GM12878 (cell line): ENCODE data around the gene C1orf87. TPM values are rescaled to one million over a fixed set of nuclear protein-coding genes. Genes with fewer than 3 reads are reported as not detected.

Experiments used
- ATAC-seq: fragments of 200-7000 bp; cut with Tn5 transposase; 3 replicates; pipeline ENCODE4 v1.9.1; 2020; ENCODE audit warnings: mild to moderate bottlenecking, moderate library complexity
- BruUV-seq: library from RNA; stranded (reverse); fragments of 400-500 nt; replicated peaks from 2 replicates; lab custom pipeline; 2021; lab: Mats Ljungman, UMichigan
- CTCF ChIA-PET: fragments of 300-600 bp; sonication (Branson Sonifier 250); formaldehyde crosslinking; extraction: SDS; loops from one replicate; lab custom pipeline; 2021; ENCODE audit warnings: inconsistent platforms; lab: Yijun Ruan, JAX
- POLR2A ChIA-PET: fragments of 350-600 bp; formaldehyde crosslinking; extraction: SDS; loops from one replicate; lab custom pipeline; 2021; ENCODE audit warnings: inconsistent platforms; lab: Charles Lee
- RAD21 ChIA-PET: fragments of 300-600 bp; sonication (Branson Sonifier 250); formaldehyde crosslinking; loops from one replicate; lab custom pipeline; 2023; ENCODE audit warnings: antibody characterized with exemption; ENCODE audit not compliant: unreplicated experiment; lab: Charles Lee
- SMC1A ChIA-PET: fragments of 300-600 bp; sonication (Branson Sonifier 250); formaldehyde crosslinking; loops from one replicate; lab custom pipeline; 2023; ENCODE audit not compliant: unreplicated experiment, uncharacterized antibody; lab: Charles Lee
- DNase-seq: peaks from one replicate; pipeline ENCODE4 v3.0.0-alpha.2; 2011; ENCODE audit warnings: low read depth, low spot score
- FAIRE-seq: peaks from 3 replicates; lab custom pipeline; 2011; peaks lifted over from hg19 to GRCh38; lab: Jason Lieb, UNC
- H2AFZ ChIP-seq: 2 replicates; pipeline ENCODE4 v1.6.0; 2011; ENCODE audit warnings: low read depth, low read length, control low read depth; ENCODE audit not compliant: control insufficient read depth
- H3K27ac ChIP-seq: 2 replicates; pipeline ENCODE4 v1.5.1; 2011; ENCODE audit warnings: control low read depth; ENCODE audit not compliant: control insufficient read depth, insufficient read depth
- H3K27me3 ChIP-seq, 2 experiments: replicated peaks in 1 of 2; 2 replicates each; pipeline versions ENCODE4 v1.6.0 to v1.6.1; 2011; ENCODE audit warnings: low read length in 1 of 2; ENCODE audit not compliant: control insufficient read depth in 2 of 2, insufficient read depth in 2 of 2
- H3K36me3 ChIP-seq, 2 experiments: 2 replicates each; pipeline ENCODE4 v1.5.1; 2011; ENCODE audit warnings: low read length in 1 of 2; ENCODE audit not compliant: control insufficient read depth in 2 of 2, insufficient read depth in 2 of 2
- H3K4me1 ChIP-seq: 2 replicates; pipeline ENCODE4 v1.6.1; 2011; ENCODE audit warnings: mild to moderate bottlenecking, low read length, moderate library complexity, mixed read lengths; ENCODE audit not compliant: control insufficient read depth, insufficient read depth
- H3K4me2 ChIP-seq: 2 replicates; pipeline ENCODE4 v1.6.0; 2011; ENCODE audit warnings: control low read depth; ENCODE audit not compliant: control insufficient read depth, insufficient read depth
- H3K4me3 ChIP-seq: fragments of 200-600 bp; sonication (generic); 2 replicates; pipeline ENCODE4 v1.5.1; 2016
- H3K79me2 ChIP-seq: 2 replicates; pipeline ENCODE4 v1.6.0; 2011; ENCODE audit warnings: low read length; ENCODE audit not compliant: control insufficient read depth, insufficient read depth
- H3K9ac ChIP-seq: 2 replicates; pipeline ENCODE4 v1.8.0; 2011; ENCODE audit warnings: low read length, control low read depth, mixed read lengths; ENCODE audit not compliant: control insufficient read depth, insufficient read depth
- H3K9me3 ChIP-seq: replicated peaks from 3 replicates; pipeline ENCODE4 v1.5.1; 2011; ENCODE audit warnings: mild to moderate bottlenecking, low read length; ENCODE audit not compliant: control insufficient read depth, insufficient read depth
- H4K20me1 ChIP-seq: 2 replicates; pipeline ENCODE4 v1.6.0; 2011; ENCODE audit not compliant: control insufficient read depth, insufficient read depth
- CBX3 ChIP-seq: fragments of 200-600 bp; sonication (generic); IDR thresholded peaks from 2 replicates; pipeline ENCODE4 v1.6.1; 2016; ENCODE audit warnings: low read depth, borderline replicate concordance
- MTA2 ChIP-seq: fragments of 450-650 bp; IDR thresholded peaks from 2 replicates; pipeline ENCODE4 v1.6.1; 2016; ENCODE audit warnings: low read depth, mild to moderate bottlenecking, moderate library complexity
- NFXL1 ChIP-seq: fragments of 450-650 bp; IDR thresholded peaks from 2 replicates; pipeline ENCODE4 v1.6.1; 2017; ENCODE audit warnings: antibody characterized with exemption, mild to moderate bottlenecking, borderline replicate concordance
- PML ChIP-seq: IDR thresholded peaks from 2 replicates; pipeline ENCODE4 v1.6.1; 2012; ENCODE audit warnings: low read length, inconsistent platforms
- POU2F2 ChIP-seq: IDR thresholded peaks from 3 replicates; pipeline ENCODE4 v1.6.1; 2011; ENCODE audit warnings: low read depth, mild to moderate bottlenecking, low read length, borderline replicate concordance
- RAD51 ChIP-seq: fragments of 450-650 bp; IDR thresholded peaks from 2 replicates; pipeline ENCODE4 v1.6.1; 2016; ENCODE audit warnings: moderate library complexity, mild to moderate bottlenecking, inconsistent platforms
- RBBP5 ChIP-seq: fragments of 200-600 bp; sonication (generic); conservative IDR thresholded peaks from 2 replicates; pipeline ENCODE4 v1.6.1; 2016
- RELB ChIP-seq: fragments of 450-650 bp; IDR thresholded peaks from 2 replicates; pipeline ENCODE4 v1.6.1; 2017; ENCODE audit warnings: low read depth, mild to moderate bottlenecking, moderate library complexity
- ZBTB4 ChIP-seq: fragments of 450-650 bp; formaldehyde crosslinking; IDR thresholded peaks from 2 replicates; pipeline ENCODE4 v1.4.0; 2022; ENCODE audit warnings: mild to moderate bottlenecking, moderate library complexity
- ZNF622 ChIP-seq: fragments of 450-650 bp; IDR thresholded peaks from 2 replicates; pipeline ENCODE4 v1.6.1; 2017; ENCODE audit warnings: mild to moderate bottlenecking, inconsistent platforms
- WGBS: methylation state at CpG from one replicate; pipeline ENCODE4 v1.1.6; 2016; ENCODE audit warnings: low lambda C conversion rate; ENCODE audit not compliant: insufficient replicate concordance, insufficient coverage; ENCODE audit errors: missing lambda C conversion rate; 5-methylcytosine and 5-hydroxymethylcytosine counted together
- in situ Hi-C: fragments of 300-500 bp; cut with MboI; formaldehyde crosslinking; loops from 9 replicates; pipeline ENCODE4 v1.14.3; 2018; ENCODE audit warnings: mixed read lengths
- intact Hi-C: fragments of 100-400 bp; cut with micrococcal nuclease; formaldehyde crosslinking; loops from one replicate; pipeline ENCODE4 v1.14.2; 2022; ENCODE audit not compliant: unreplicated experiment
- polyA plus RNA-seq, 11 experiments: library from polyadenylated mRNA; depleted of rRNA in 4 of 11; unstranded in 6 of 11; stranded (reverse) in 5 of 11; fragments of >200 nt; fragmentation: Nextera tagmentation in 4 of 11; fragmentation: Illumina TruSeq in 1 of 11; extraction: Ambion mirVana in 4 of 11; extraction: Trizol in 1 of 11; gene quantifications; 1 replicate in 1 of 11; 2 replicates in 10 of 11; pipeline versions ENCODE4 v1.2.1 to v1.2.3, GENCODE V29; 2011 to 2016; ENCODE audit warnings: inconsistent platforms in 2 of 11, missing spikeins in 2 of 11, low read depth in 1 of 11
- total RNA-seq, 4 experiments: library from RNA; depleted of rRNA in 3 of 4; stranded (reverse); fragments of >200 nt in 3 of 4; fragmentation: Illumina TruSeq in 1 of 4; extraction: Trizol in 1 of 4; gene quantifications; 2 replicates each; pipeline versions ENCODE4 v1.2.1 to v1.2.3, GENCODE V29; 2013 to 2021
- TF ChIP-seq, protein P1 (sequence below): IDR thresholded peaks from 2 replicates; pipeline ENCODE4 v1.6.1; 2012; ENCODE audit warnings: low read length, inconsistent platforms
- TF ChIP-seq, protein P2 (sequence below): IDR thresholded peaks from 2 replicates; pipeline ENCODE4 v1.6.1; 2011; ENCODE audit warnings: mild to moderate bottlenecking, low read depth, low read length, moderate library complexity; ENCODE audit not compliant: insufficient replicate concordance
- TF ChIP-seq, protein P3 (sequence below): IDR thresholded peaks from 2 replicates; pipeline ENCODE4 v1.6.1; 2011; ENCODE audit warnings: low read depth, mild to moderate bottlenecking, low read length, moderate library complexity, borderline replicate concordance; ENCODE audit errors: extremely low read depth

The C1orf87 gene
- total and polyA plus RNA-seq, 10 of the 15 experiments (the other 5 are each of a cell fraction or from before 2014, with no cell fraction given) = not detected

DNA sequence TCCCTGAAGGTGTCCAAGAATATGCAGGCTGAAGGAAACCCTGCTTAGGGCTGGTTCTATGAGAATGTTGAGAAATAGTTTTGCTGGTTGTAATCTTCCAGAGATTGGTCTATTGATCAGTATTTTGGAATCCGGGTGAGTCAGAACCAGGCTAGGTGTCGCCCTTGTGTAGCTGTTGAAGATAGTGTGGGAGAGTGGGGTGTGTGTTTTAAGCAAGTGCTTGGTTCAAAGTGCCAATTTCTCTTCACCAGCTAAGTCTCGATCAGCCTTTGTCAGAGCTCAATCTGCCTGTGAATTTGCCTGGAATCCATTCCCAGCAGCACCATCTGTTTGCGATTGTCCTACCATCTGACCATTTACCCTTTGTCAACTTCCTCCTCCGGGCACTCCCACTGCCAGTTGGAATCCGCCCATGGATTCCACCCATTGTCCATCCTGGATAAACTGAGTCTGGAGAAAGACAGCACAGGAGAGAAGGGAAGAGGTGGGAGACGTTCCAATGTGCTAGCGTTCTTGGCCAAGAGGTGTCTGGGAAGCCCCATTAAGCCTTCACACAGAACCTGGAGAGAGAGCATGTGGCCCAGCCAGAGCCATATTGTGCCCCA lies 87.6 kb downstream of the C1orf87 start:
- H3K27ac ChIP-seq = no peak overlapping the region
- WGBS = 37% methylated on average over 8 of the region's 8 CpGs
- H4K20me1 ChIP-seq = no peaks in the 10 kb centered on the region
- ATAC-seq (no peak), FAIRE-seq (no peak), DNase-seq (no peak)
- POLR2A ChIA-PET = no interaction called here
- intact Hi-C loops (no loop called here), in situ Hi-C loops (no loop called here)
- no peaks in the 10 kb centered on the region for H3K4me1 ChIP-seq
- H3K4me2 ChIP-seq = no peak overlapping the region
- RAD21 ChIA-PET = no interaction called here
- no peak overlapping the region for H3K4me3 ChIP-seq
- no peak overlapping the region for H3K9ac ChIP-seq
- H3K27me3 ChIP-seq = no peaks in the 10 kb centered on the region; a peak in 2 of 4 replicates
- H3K79me2 ChIP-seq = no peaks in the 10 kb centered on the region
- SMC1A ChIA-PET = interaction anchor here (1.5 kb wide), 1 partner anchor 9 kb away, joined by 3 read pairs; no protein-coding TSS in a partner anchor
- no peak for TF ChIP-seq RAD51
- no peak for TF ChIP-seq ZBTB4
- TF ChIP-seq, protein P1, sequence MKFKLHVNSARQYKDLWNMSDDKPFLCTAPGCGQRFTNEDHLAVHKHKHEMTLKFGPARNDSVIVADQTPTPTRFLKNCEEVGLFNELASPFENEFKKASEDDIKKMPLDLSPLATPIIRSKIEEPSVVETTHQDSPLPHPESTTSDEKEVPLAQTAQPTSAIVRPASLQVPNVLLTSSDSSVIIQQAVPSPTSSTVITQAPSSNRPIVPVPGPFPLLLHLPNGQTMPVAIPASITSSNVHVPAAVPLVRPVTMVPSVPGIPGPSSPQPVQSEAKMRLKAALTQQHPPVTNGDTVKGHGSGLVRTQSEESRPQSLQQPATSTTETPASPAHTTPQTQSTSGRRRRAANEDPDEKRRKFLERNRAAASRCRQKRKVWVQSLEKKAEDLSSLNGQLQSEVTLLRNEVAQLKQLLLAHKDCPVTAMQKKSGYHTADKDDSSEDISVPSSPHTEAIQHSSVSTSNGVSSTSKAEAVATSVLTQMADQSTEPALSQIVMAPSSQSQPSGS = no peak
- TF ChIP-seq, protein P2, sequence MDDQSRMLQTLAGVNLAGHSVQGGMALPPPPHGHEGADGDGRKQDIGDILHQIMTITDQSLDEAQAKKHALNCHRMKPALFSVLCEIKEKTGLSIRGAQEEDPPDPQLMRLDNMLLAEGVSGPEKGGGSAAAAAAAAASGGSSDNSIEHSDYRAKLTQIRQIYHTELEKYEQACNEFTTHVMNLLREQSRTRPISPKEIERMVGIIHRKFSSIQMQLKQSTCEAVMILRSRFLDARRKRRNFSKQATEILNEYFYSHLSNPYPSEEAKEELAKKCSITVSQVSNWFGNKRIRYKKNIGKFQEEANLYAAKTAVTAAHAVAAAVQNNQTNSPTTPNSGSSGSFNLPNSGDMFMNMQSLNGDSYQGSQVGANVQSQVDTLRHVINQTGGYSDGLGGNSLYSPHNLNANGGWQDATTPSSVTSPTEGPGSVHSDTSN = no peak
- no peak for TF ChIP-seq ZNF622
- TF ChIP-seq MTA2 = no peak
- no peak for TF ChIP-seq RELB
- no peak for TF ChIP-seq CBX3
- TF ChIP-seq RBBP5 = no peak
- TF ChIP-seq PML = no peak
- no peak for TF ChIP-seq NFXL1
- TF ChIP-seq, protein P3, sequence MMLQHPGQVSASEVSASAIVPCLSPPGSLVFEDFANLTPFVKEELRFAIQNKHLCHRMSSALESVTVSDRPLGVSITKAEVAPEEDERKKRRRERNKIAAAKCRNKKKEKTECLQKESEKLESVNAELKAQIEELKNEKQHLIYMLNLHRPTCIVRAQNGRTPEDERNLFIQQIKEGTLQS = no peak
- TF ChIP-seq POU2F2 = no peak
- CTCF ChIA-PET = interaction anchor here (3.0 kb wide), 1 partner anchor 9 kb away, joined by 9 read pairs; no protein-coding TSS in a partner anchor
- no TSS peak for BruUV-seq
- no peaks in the 10 kb centered on the region for H3K9me3 ChIP-seq
- no peaks in the 10 kb centered on the region for H3K36me3 ChIP-seq
- H2AFZ ChIP-seq = no peak overlapping the region
